T-helper 2 cell treated with Interferon-gamma antibody and Interleukin-4, amounts not matched to agents 5 μg/mL and 100 μg/mL, for 36 hours (primary cell): ENCODE data around the gene SLC35D1.
A peak's percentile ranks its signal among the peaks of the same experiment; 100 is the strongest.
"Not testable (repeated sequence)": the region's sequence is repeated elsewhere in the genome, so short reads cannot be mapped to it uniquely, and the experiment has no call there.

Experiments used
- DNase-seq: peaks from one replicate; pipeline ENCODE4 v3.0.0; 2021; ENCODE audit warnings: low spot score
- H3K27ac Mint-ChIP-seq: one replicate; pipeline ENCODE4 v1.8.0; 2021; ENCODE audit warnings: mild to moderate bottlenecking, mixed read lengths
- H3K27me3 Mint-ChIP-seq: one replicate; pipeline ENCODE4 v1.8.0; 2021; ENCODE audit warnings: low read depth, mixed read lengths
- H3K36me3 Mint-ChIP-seq: one replicate; pipeline ENCODE4 v1.8.0; 2021; ENCODE audit warnings: low read depth, mixed read lengths
- H3K4me1 Mint-ChIP-seq: one replicate; pipeline ENCODE4 v1.8.0; 2021; ENCODE audit warnings: low read depth, mixed read lengths
- H3K4me3 Mint-ChIP-seq: one replicate; pipeline ENCODE4 v1.8.0; 2022; ENCODE audit warnings: mild to moderate bottlenecking, moderate library complexity, mixed read lengths
- H3K9me3 Mint-ChIP-seq: one replicate; pipeline ENCODE4 v1.8.0; 2021; ENCODE audit warnings: mixed read lengths

The SLC35D1 gene

GRCh38 chr1:66993076-66993475 is 60.9 kb downstream of the SLC35D1 start:
- no peak overlapping the region for H3K4me3 Mint-ChIP-seq
- H3K9me3 Mint-ChIP-seq, result no peaks in the 10 kb centered on the region
- H3K4me1 Mint-ChIP-seq, result peaks cover 4% of the 10 kb centered on the region
- H3K36me3 Mint-ChIP-seq, result peaks cover 23% of the 10 kb centered on the region
- H3K27me3 Mint-ChIP-seq, result no peaks in the 10 kb centered on the region
- no peak overlapping the region for H3K27ac Mint-ChIP-seq
- DNase-seq, result no peak

- Mint-ChIP-seq H3K9me3 (no peaks in the 10 kb centered on the region), H3K36me3 (peaks cover 47% of the 10 kb centered on the region)
Observed at GRCh38 chr1:66985835-66986234, 68.1 kb downstream of the SLC35D1 start.

GRCh38 chr1:66984491-66984890 is 69.5 kb downstream of the SLC35D1 start:
- Mint-ChIP-seq H3K27me3 (no peaks in the 10 kb centered on the region), H3K9me3 (no peaks in the 10 kb centered on the region), H3K36me3 (peaks cover 43% of the 10 kb centered on the region), H3K4me3 (no peak overlapping the region), H3K27ac (no peak overlapping the region), H3K4me1 (peaks cover 31% of the 10 kb centered on the region)
- no peak for DNase-seq

More at GRCh38 chr1:66985835-66986234, 68.1 kb downstream of the SLC35D1 start:
- Mint-ChIP-seq H3K4me1 (peaks cover 26% of the 10 kb centered on the region), H3K4me3 (no peak overlapping the region), H3K27me3 (no peaks in the 10 kb centered on the region), H3K27ac (no peak overlapping the region)
- no peak for DNase-seq

GRCh38 chr1:66982561-66983260 is 71.2 kb downstream of the SLC35D1 start:
- no peaks in the 10 kb centered on the region for H3K9me3 Mint-ChIP-seq
- no peaks in the 10 kb centered on the region for H3K27me3 Mint-ChIP-seq
- no peak for DNase-seq
- H3K27ac Mint-ChIP-seq, result peak overlapping the region; percentile 26
- H3K4me1 Mint-ChIP-seq, result peaks cover 30% of the 10 kb centered on the region
- H3K36me3 Mint-ChIP-seq, result peaks cover 41% of the 10 kb centered on the region
- H3K4me3 Mint-ChIP-seq, result no peak overlapping the region

- Mint-ChIP-seq H3K27me3 (no peaks in the 10 kb centered on the region), H3K4me1 (peaks cover 29% of the 10 kb centered on the region), H3K27ac (peak overlapping the region; percentile 80), H3K36me3 (peaks cover 43% of the 10 kb centered on the region), H3K4me3 (peak overlapping the region; percentile 69), H3K9me3 (no peaks in the 10 kb centered on the region)
- peak; percentile 20 for DNase-seq
Observed at GRCh38 chr1:66981679-66982078, 72.3 kb downstream of the SLC35D1 start.

GRCh38 chr1:66980745-66981367 is 73.1 kb downstream of the SLC35D1 start:
- H3K4me3 Mint-ChIP-seq, result peak overlapping the region; percentile 69
- H3K9me3 Mint-ChIP-seq, result no peaks in the 10 kb centered on the region
- H3K27me3 Mint-ChIP-seq, result no peaks in the 10 kb centered on the region
- H3K36me3 Mint-ChIP-seq, result peaks cover 45% of the 10 kb centered on the region
- no peak for DNase-seq
- peak overlapping the region; percentile 80 for H3K27ac Mint-ChIP-seq
- H3K4me1 Mint-ChIP-seq, result peaks cover 29% of the 10 kb centered on the region

GRCh38 chr1:66979621-66980020 is 74.3 kb downstream of the SLC35D1 start:
- not testable (repeated sequence) for DNase-seq, H3K27me3 Mint-ChIP-seq, H3K27ac Mint-ChIP-seq, H3K9me3 Mint-ChIP-seq, H3K4me3 Mint-ChIP-seq
- peaks cover 29% of the 10 kb centered on the region for H3K4me1 Mint-ChIP-seq
- peaks cover 48% of the 10 kb centered on the region for H3K36me3 Mint-ChIP-seq

- Mint-ChIP-seq H3K4me1 (peaks cover 24% of the 10 kb centered on the region), H3K4me3 (no peak overlapping the region), H3K9me3 (no peaks in the 10 kb centered on the region), H3K36me3 (peaks cover 42% of the 10 kb centered on the region), H3K27ac (no peak overlapping the region), H3K27me3 (no peaks in the 10 kb centered on the region)
- no peak for DNase-seq
Observed at GRCh38 chr1:66978201-66978600, 75.7 kb downstream of the SLC35D1 start.

GRCh38 chr1:66968574-66968973 is 85.4 kb downstream of the SLC35D1 start:
- Mint-ChIP-seq H3K36me3 (peaks cover 60% of the 10 kb centered on the region), H3K27ac (no peak overlapping the region), H3K4me1 (peaks cover 9% of the 10 kb centered on the region), H3K27me3 (no peaks in the 10 kb centered on the region), H3K4me3 (no peak overlapping the region), H3K9me3 (peaks cover 13% of the 10 kb centered on the region)
- DNase-seq, result no peak

- H3K27ac Mint-ChIP-seq, result not testable (repeated sequence)
- peaks cover 68% of the 10 kb centered on the region for H3K36me3 Mint-ChIP-seq
- peaks cover 13% of the 10 kb centered on the region for H3K9me3 Mint-ChIP-seq
Observed at GRCh38 chr1:66966188-66966873, 87.6 kb downstream of the SLC35D1 start.

GRCh38 chr1:66957938-66958337 is 96.0 kb downstream of the SLC35D1 start:
- Mint-ChIP-seq H3K27me3 (no peaks in the 10 kb centered on the region), H3K4me3 (no peak overlapping the region), H3K36me3 (peaks cover 72% of the 10 kb centered on the region), H3K27ac (no peak overlapping the region), H3K4me1 (peaks cover 29% of the 10 kb centered on the region), H3K9me3 (no peaks in the 10 kb centered on the region)
- no peak for DNase-seq

More at GRCh38 chr1:66966188-66966873, 87.6 kb downstream of the SLC35D1 start:
- not testable (repeated sequence) for DNase-seq, H3K4me3 Mint-ChIP-seq, H3K27me3 Mint-ChIP-seq
- peaks cover 15% of the 10 kb centered on the region for H3K4me1 Mint-ChIP-seq

GRCh38 chr1:66954208-66954607 is 99.7 kb downstream of the SLC35D1 start:
- Mint-ChIP-seq H3K4me1 (peaks cover 19% of the 10 kb centered on the region), H3K27me3 (no peaks in the 10 kb centered on the region), H3K27ac (peak overlapping the region; percentile 21), H3K9me3 (no peaks in the 10 kb centered on the region), H3K36me3 (peaks cover 64% of the 10 kb centered on the region), H3K4me3 (no peak overlapping the region)
- no peak for DNase-seq

GRCh38 chr1:66951513-66951912 is 102.4 kb downstream of the SLC35D1 start:
- Mint-ChIP-seq H3K36me3 (peaks cover 65% of the 10 kb centered on the region), H3K4me1 (peaks cover 21% of the 10 kb centered on the region), H3K4me3 (no peak overlapping the region), H3K27me3 (no peaks in the 10 kb centered on the region), H3K27ac (no peak overlapping the region), H3K9me3 (no peaks in the 10 kb centered on the region)
- DNase-seq, result no peak
